HK-2 (cell line): ENCODE data around the gene CYTH1.
"Not testable (repeated sequence)": the region's sequence is repeated elsewhere in the genome, so short reads cannot be mapped to it uniquely, and the experiment has no call there.

Source experiments
- DNase-seq: peaks from one replicate; pipeline ENCODE4 v3.0.0-alpha.2; 2018; ENCODE audit not compliant: unreplicated experiment

Gene CYTH1

GRCh38 chr17:78788451-78788850 is 6.4 kb upstream of the CYTH1 start:
- no peak for DNase-seq

GRCh38 chr17:78787444-78787843 is 5.4 kb upstream of the CYTH1 start:
- DNase-seq, result no peak

- DNase-seq, result no peak
Observed at GRCh38 chr17:78785663-78786057, 3.6 kb upstream of the CYTH1 start.

- DNase-seq, result no peak
Observed at GRCh38 chr17:78785011-78785662, 3.1 kb upstream of the CYTH1 start.

GRCh38 chr17:78784352-78784751 is 2.3 kb upstream of the CYTH1 start:
- DNase-seq, result no peak

GRCh38 chr17:78783711-78784324 is 1.7 kb upstream of the CYTH1 start:
- DNase-seq, result no peak

GRCh38 chr17:78781104-78781892 is 775 bp downstream of the CYTH1 start:
- peak; percentile 41 for DNase-seq

- DNase-seq, result no peak
Observed at GRCh38 chr17:78780335-78780734, 1.7 kb downstream of the CYTH1 start.

- DNase-seq, result no peak
Observed at GRCh38 chr17:78779850-78780249, 2.2 kb downstream of the CYTH1 start.

- DNase-seq, result not testable (repeated sequence)
Observed at GRCh38 chr17:78779286-78779651, 2.8 kb downstream of the CYTH1 start.

- DNase-seq, result no peak
Observed at GRCh38 chr17:78777881-78778280, 4.2 kb downstream of the CYTH1 start.

GRCh38 chr17:78774956-78775571 is 7.0 kb downstream of the CYTH1 start:
- DNase-seq, result no peak

GRCh38 chr17:78774453-78774852 is 7.6 kb downstream of the CYTH1 start:
- no peak for DNase-seq

GRCh38 chr17:78771758-78772382 is 10.2 kb downstream of the CYTH1 start:
- no peak for DNase-seq

- DNase-seq, result no peak
Observed at GRCh38 chr17:78769196-78769773, 12.8 kb downstream of the CYTH1 start.

- no peak for DNase-seq
Observed at GRCh38 chr17:78767806-78768205, 14.3 kb downstream of the CYTH1 start.

- no peak for DNase-seq
Observed at GRCh38 chr17:78766743-78767294, 15.3 kb downstream of the CYTH1 start.

GRCh38 chr17:78766225-78766624 is 15.8 kb downstream of the CYTH1 start:
- no peak for DNase-seq

GRCh38 chr17:78765821-78766220 is 16.3 kb downstream of the CYTH1 start:
- DNase-seq, result no peak

GRCh38 chr17:78764871-78765270 is 17.2 kb downstream of the CYTH1 start:
- DNase-seq, result no peak

GRCh38 chr17:78763561-78763960 is 18.5 kb downstream of the CYTH1 start:
- no peak for DNase-seq
